HT-29 (cell line): Measurements from ENCODE around the gene HINT3. TPM values are rescaled to one million over a fixed set of nuclear protein-coding genes. Genes with fewer than 3 reads are reported as not detected.
"Not testable (repeated sequence)": the region's sequence is repeated elsewhere in the genome, so short reads cannot be mapped to it uniquely, and the experiment has no call there.

Experiments
- DNase-seq: peaks from one replicate; pipeline ENCODE4 v3.0.0-alpha.2; 2015; ENCODE audit warnings: low spot score
- total RNA-seq: library from RNA; depleted of rRNA; stranded (reverse); fragments of >200 nt; shearing (Covaris generic); gene quantifications from 2 replicates; pipeline ENCODE4 v1.2.3, GENCODE V29; 2014

Gene HINT3
- total RNA-seq, 1 experiment from 2014 or later, result 7.1 TPM

GRCh38 chr6:125961117-125961516 is 4.5 kb downstream of the HINT3 start:
- DNase-seq, result no peak

- no peak for DNase-seq
Observed at GRCh38 chr6:125962900-125963497, 6.4 kb downstream of the HINT3 start.

- DNase-seq, result no peak
Observed at GRCh38 chr6:125963817-125964216, 7.2 kb downstream of the HINT3 start.

GRCh38 chr6:125966569-125966968 is 10.0 kb downstream of the HINT3 start:
- DNase-seq, result no peak

GRCh38 chr6:125968493-125968892 is 11.9 kb downstream of the HINT3 start:
- DNase-seq, result no peak

- DNase-seq, result no peak
Observed at GRCh38 chr6:125970760-125971159, 14.2 kb downstream of the HINT3 start.

GRCh38 chr6:125972478-125972877 is 15.9 kb downstream of the HINT3 start:
- DNase-seq, result not testable (repeated sequence)

- peak; percentile 62 for DNase-seq
Observed at GRCh38 chr6:125974214-125974866, 17.8 kb downstream of the HINT3 start.

GRCh38 chr6:125979101-125979500 is 22.5 kb downstream of the HINT3 start:
- no peak for DNase-seq

- DNase-seq, result no peak
Observed at GRCh38 chr6:125981571-125982185, 25.1 kb downstream of the HINT3 start.

GRCh38 chr6:125983246-125983945 is 26.8 kb downstream of the HINT3 start:
- no peak for DNase-seq

GRCh38 chr6:125984311-125984710 is 27.7 kb downstream of the HINT3 start:
- no peak for DNase-seq

GRCh38 chr6:125985522-125985921 is 29.0 kb downstream of the HINT3 start:
- no peak for DNase-seq

- DNase-seq, result no peak
Observed at GRCh38 chr6:125985979-125986300, 29.4 kb downstream of the HINT3 start.

- peak; percentile 89 for DNase-seq
Observed at GRCh38 chr6:125986301-125987025, 29.9 kb downstream of the HINT3 start, which contains the start of gene TRMT11. Gene TRMT11 (plus strand): TSS chr6:125986540. CDS start chr6:125986551, 11 bp downstream.

GRCh38 chr6:125987026-125987617 is 30.6 kb downstream of the HINT3 start:
- DNase-seq, result peak; percentile 19

- DNase-seq, result no peak
Observed at GRCh38 chr6:125988280-125988679, 31.7 kb downstream of the HINT3 start.

GRCh38 chr6:125989631-125990030 is 33.1 kb downstream of the HINT3 start:
- DNase-seq, result no peak

- no peak for DNase-seq
Observed at GRCh38 chr6:125991653-125992052, 35.1 kb downstream of the HINT3 start.

GRCh38 chr6:125994670-125995488 is 38.3 kb downstream of the HINT3 start:
- no peak for DNase-seq
